GM19452 (cell line): ENCODE data around the gene CLSTN1.

ENCODE experiments used
- ATAC-seq: cut with Tn5 transposase; IDR thresholded peaks from one replicate; pipeline ENCODE4 v1.9.1; 2021; ENCODE audit not compliant: unreplicated experiment

Gene CLSTN1

GRCh38 chr1:9823943-9824701 is at the start of gene CLSTN1:
CLSTN1 (minus strand) TSS chr1:9823965; CDS start chr1:9823733, 232 bp downstream.
- peak; percentile 63 for ATAC-seq

GRCh38 chr1:9873385-9873784 is 49.6 kb upstream of the CLSTN1 start:
- no peak for ATAC-seq

- ATAC-seq: no peak
Measured at GRCh38 chr1:9872430-9873165, 48.8 kb upstream of the CLSTN1 start.

- no peak for ATAC-seq
Measured at GRCh38 chr1:9871707-9872425, 48.1 kb upstream of the CLSTN1 start.

GRCh38 chr1:9871021-9871420 is 47.3 kb upstream of the CLSTN1 start:
- ATAC-seq: no peak

GRCh38 chr1:9870572-9870971 is 46.8 kb upstream of the CLSTN1 start:
- no peak for ATAC-seq

- no peak for ATAC-seq
Measured at GRCh38 chr1:9869831-9870251, 46.1 kb upstream of the CLSTN1 start.

GRCh38 chr1:9868244-9868590 is 44.5 kb upstream of the CLSTN1 start:
- no peak for ATAC-seq

- ATAC-seq: peak; percentile 46
Measured at GRCh38 chr1:9867408-9868243, 43.9 kb upstream of the CLSTN1 start.

GRCh38 chr1:9866836-9867235 is 43.1 kb upstream of the CLSTN1 start:
- ATAC-seq: no peak

GRCh38 chr1:9865724-9866123 is 42.0 kb upstream of the CLSTN1 start:
- no peak for ATAC-seq

GRCh38 chr1:9863371-9863770 is 39.6 kb upstream of the CLSTN1 start:
- ATAC-seq: no peak

- ATAC-seq: no peak
Measured at GRCh38 chr1:9861360-9861759, 37.6 kb upstream of the CLSTN1 start.

- ATAC-seq: no peak
Measured at GRCh38 chr1:9860887-9861286, 37.1 kb upstream of the CLSTN1 start.

GRCh38 chr1:9859281-9860014 is 35.7 kb upstream of the CLSTN1 start:
- no peak for ATAC-seq

- ATAC-seq: no peak
Measured at GRCh38 chr1:9858293-9859035, 34.7 kb upstream of the CLSTN1 start.

- no peak for ATAC-seq
Measured at GRCh38 chr1:9855186-9855585, 31.4 kb upstream of the CLSTN1 start.

- ATAC-seq: no peak
Measured at GRCh38 chr1:9853249-9853595, 29.5 kb upstream of the CLSTN1 start.

GRCh38 chr1:9852410-9853248 is 28.9 kb upstream of the CLSTN1 start:
- ATAC-seq: no peak
